Measurements from ENCODE around the gene CORO2A. TPM values are rescaled to one million over a fixed set of nuclear protein-coding genes. Genes with fewer than 3 reads are reported as not detected.

Gene CORO2A
- total and polyA plus RNA-seq, 8 donors = 0.20 to 1.3 (median 0.60) TPM

DNA sequence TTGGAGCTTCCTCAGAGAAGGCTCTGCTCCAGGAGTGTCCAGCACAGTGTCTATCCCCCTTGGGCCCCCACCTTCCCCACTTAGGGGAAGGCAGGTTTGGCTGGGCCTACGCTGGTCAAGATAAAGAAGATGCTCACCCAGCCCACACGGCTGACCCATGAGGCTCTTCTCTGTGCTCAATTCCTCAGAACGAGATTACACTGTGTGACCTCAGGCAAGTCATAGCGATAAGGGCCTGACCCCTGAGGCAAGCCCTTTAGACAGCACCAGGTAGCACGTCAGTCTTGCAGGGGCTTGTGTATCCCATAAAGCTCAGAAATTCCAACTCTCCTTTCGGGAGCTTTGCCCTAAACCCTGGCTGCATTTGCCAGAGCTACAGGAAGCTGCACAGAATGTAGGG, 32.6 kb downstream of the CORO2A start:
- Histone ChIP-seq H3K4me1 (no peaks in the 10 kb centered on the region), H3K4me3 (no peak overlapping the region), H3K27ac (no peak overlapping the region), H3K27me3 (no peaks in the 10 kb centered on the region), H3K36me3 (no peaks in the 10 kb centered on the region), H3K9me3 (no peaks in the 10 kb centered on the region)
- no peak for DNase-seq
- 85 to 89% methylated on average over 6 of the region's 6 CpGs for WGBS, 2 donors
- no peak for ATAC-seq
- intact Hi-C loops (cut with DNase I) = no loop called here
- TF ChIP-seq, protein P1, sequence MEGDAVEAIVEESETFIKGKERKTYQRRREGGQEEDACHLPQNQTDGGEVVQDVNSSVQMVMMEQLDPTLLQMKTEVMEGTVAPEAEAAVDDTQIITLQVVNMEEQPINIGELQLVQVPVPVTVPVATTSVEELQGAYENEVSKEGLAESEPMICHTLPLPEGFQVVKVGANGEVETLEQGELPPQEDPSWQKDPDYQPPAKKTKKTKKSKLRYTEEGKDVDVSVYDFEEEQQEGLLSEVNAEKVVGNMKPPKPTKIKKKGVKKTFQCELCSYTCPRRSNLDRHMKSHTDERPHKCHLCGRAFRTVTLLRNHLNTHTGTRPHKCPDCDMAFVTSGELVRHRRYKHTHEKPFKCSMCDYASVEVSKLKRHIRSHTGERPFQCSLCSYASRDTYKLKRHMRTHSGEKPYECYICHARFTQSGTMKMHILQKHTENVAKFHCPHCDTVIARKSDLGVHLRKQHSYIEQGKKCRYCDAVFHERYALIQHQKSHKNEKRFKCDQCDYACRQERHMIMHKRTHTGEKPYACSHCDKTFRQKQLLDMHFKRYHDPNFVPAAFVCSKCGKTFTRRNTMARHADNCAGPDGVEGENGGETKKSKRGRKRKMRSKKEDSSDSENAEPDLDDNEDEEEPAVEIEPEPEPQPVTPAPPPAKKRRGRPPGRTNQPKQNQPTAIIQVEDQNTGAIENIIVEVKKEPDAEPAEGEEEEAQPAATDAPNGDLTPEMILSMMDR (IDR thresholded peaks at IDR 0.05) = no peak
- FAIRE-seq = no peak

DNA sequence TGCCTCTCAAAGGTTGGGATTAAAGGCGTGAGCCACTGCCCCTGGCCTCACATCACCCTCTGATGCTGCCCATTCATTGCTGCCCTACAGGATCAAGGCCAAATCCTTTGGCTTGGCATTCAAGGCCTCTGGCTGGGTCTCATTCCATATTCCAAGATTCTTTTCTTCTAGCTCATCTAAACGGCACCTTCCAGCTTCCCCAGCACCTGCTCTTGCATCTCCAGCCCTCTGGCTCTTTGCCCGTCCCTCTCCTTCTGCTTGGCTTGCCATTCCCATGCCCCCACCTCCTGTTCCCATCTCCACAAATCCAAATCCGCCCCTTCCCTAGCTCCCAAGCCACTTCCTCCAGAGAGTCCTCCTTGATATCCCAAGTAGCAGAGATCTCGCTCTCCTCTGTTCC, 33.1 kb downstream of the CORO2A start:
- intact Hi-C loops (cut with DNase I) = no loop called here
- DNase-seq = no peak
- Histone ChIP-seq H3K9me3 (no peaks in the 10 kb centered on the region), H3K27me3 (no peaks in the 10 kb centered on the region), H3K4me3 (no peak overlapping the region), H3K36me3 (no peaks in the 10 kb centered on the region), H3K27ac (no peak overlapping the region), H3K4me1 (no peaks in the 10 kb centered on the region)
- TF ChIP-seq, protein P1 (IDR thresholded peaks at IDR 0.05) = no peak
- FAIRE-seq = no peak
- no peak for ATAC-seq
- WGBS, 2 donors = 83 to 89% methylated on average over 5 of the region's 5 CpGs

DNA sequence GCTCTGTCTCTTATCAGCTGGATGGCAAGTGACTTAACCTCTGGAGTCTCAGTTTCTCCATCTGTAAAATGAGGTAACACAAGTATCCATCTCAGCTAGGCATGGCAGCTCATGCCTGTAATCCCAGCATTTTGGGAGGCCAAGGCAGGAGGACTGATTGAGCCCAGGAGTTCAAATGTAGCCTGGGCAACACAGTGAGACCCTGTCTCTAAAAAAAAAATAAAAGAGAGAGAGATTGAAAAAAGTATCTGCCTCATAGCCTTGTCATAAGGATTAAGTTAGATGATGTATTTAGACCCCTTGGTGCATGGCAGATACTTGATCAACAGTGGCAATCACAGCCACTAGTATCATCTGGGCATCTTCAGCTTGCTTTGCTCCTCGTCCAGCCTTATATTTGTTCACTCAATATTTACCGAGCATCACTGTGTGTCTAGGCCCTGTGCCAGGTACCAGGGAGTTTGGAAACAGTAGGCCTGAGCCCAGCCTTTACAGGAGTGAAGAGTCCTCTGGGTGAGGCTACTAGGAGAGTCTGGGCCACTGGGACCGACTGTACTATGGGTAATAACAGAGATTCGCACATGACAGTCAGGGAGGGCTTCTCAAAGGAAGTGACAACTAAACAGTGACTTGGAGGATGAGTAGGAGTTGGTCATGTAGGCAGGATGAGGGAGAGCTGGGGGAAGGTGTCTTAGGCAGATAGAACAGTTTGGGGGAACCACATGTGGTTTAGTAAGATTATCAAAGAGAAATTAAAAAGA, 34.2 kb downstream of the CORO2A start:
- H3K4me3 ChIP-seq = no peak overlapping the region
- H3K9me3 ChIP-seq = no peaks in the 10 kb centered on the region
- no peak overlapping the region for H3K27ac ChIP-seq
- ATAC-seq (peak; percentile 67 to 90 (median 87)), FAIRE-seq (no peak), DNase-seq (peak in 3 of 6 donors; percentile 33 to 59 (median 48))
- TF ChIP-seq, protein P1 (IDR thresholded peaks at IDR 0.05) = no peak
- intact Hi-C loops (cut with DNase I) = no loop called here
- no peaks in the 10 kb centered on the region for H3K27me3 ChIP-seq
- no peaks in the 10 kb centered on the region for H3K36me3 ChIP-seq
- no peaks in the 10 kb centered on the region for H3K4me1 ChIP-seq
- 15 to 30% methylated on average over 4 of the region's 4 CpGs for WGBS, 2 donors

DNA sequence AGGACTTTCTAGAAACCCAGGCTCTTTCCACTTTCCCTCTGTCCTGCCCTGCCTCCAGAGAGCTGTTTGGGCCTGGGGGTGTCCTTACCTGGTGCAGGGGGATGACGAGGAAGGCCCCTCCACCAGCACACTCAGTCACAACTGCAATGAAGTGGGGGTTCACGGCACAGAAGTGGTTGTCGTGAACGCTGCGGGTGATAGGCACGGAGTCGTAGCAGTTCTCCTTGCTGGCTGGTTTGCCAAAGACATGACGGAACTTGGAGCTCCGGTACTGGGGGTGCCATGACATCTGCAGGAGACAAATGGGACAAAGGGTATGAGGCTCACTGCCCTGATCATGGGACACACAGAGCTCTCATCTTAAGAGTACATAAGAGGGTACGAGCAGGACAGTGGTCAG, 35.1 kb downstream of the CORO2A start:
- Histone ChIP-seq H3K36me3 (no peaks in the 10 kb centered on the region), H3K9me3 (no peaks in the 10 kb centered on the region), H3K27me3 (no peaks in the 10 kb centered on the region), H3K4me3 (no peak overlapping the region), H3K4me1 (no peaks in the 10 kb centered on the region), H3K27ac (no peak overlapping the region)
- WGBS, 2 donors = 93 to 98% methylated on average over 10 of the region's 10 CpGs
- no peak for FAIRE-seq
- DNase-seq = no peak
- TF ChIP-seq, protein P1 (IDR thresholded peaks at IDR 0.05) = no peak
- ATAC-seq = no peak
- intact Hi-C loops (cut with DNase I) = no loop called here

DNA sequence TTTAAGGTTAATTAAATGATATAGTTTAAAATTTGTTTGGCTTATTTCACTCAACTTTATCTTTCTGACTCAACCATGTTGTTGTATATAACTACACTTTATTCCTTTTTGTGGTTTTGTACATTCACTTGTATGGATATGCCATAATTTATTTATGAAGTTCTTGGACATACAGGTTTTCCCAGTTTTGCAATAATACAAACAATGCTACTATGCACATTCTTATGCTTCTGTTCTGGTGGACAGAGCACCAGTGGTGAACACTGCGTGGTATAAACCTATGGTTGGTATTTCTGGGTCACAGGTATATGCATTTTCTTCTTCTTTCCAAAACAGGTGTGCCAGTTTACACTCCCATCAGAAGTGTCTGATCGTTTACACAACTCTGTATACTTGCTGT, 37.8 kb downstream of the CORO2A start:
- TF ChIP-seq, protein P1 (IDR thresholded peaks at IDR 0.05) = no peak
- Histone ChIP-seq H3K9me3 (no peaks in the 10 kb centered on the region), H3K27ac (no peak overlapping the region), H3K4me1 (no peaks in the 10 kb centered on the region), H3K36me3 (no peaks in the 10 kb centered on the region), H3K4me3 (no peak overlapping the region), H3K27me3 (no peaks in the 10 kb centered on the region)
- intact Hi-C loops (cut with DNase I) = no loop called here
- WGBS, 2 donors = 81 to 82% methylated on average over 2 of the region's 2 CpGs
- no peak for ATAC-seq
- DNase-seq = no peak
- no peak for FAIRE-seq
